Hematopoietic multipotent progenitor cell treated with erythropoietin and hydrocortisone succinate and interleukin-3 and kit ligand, for 17 days (in vitro differentiated cells): ENCODE data around the gene ALLC.

Source experiments
- DNase-seq: peaks from one replicate; pipeline ENCODE4 v3.0.0-alpha.2; 2015; ENCODE audit warnings: low spot score

ALLC gene

DNA sequence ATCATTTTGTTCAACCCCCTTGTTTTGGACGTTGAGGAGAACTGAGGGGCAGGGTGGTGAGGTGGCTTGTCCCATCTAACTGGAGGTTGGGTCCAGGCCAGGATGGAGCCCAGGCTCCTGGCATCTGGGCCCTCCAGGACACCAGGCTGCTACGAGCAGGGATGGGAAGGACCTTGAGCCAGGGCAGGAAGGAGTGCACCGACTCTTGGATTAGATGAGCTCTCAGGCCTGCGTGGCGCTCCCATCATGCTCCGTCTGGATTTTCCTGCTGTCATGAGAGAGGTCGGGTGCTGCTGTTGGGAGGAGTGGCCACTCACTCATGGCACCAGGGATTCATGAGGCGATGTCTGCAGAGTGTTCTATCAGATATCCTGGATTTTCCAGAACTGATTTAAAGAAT is 18.3 kb upstream of the ALLC start:
- DNase-seq: no peak

DNA sequence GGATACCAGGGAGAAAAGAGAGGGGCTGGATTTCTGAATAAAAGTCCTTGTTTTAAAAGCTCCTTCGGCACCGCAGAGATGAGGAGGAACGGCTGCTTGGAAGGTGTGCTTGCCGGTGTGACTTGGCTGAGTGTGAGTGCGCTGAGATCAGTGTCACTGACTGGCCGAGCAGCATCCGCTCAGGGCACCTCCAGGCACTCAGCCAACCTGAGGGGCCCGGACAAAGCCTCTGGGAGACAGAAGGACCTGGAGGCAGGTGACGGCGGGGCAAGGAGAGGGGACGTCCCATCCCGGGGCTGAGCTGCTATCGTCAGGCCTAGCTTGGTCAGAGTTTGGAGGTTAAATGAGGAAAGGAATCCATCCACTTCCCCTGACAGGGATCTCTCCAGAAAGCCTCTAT is 16.8 kb upstream of the ALLC start:
- DNase-seq: no peak

DNA sequence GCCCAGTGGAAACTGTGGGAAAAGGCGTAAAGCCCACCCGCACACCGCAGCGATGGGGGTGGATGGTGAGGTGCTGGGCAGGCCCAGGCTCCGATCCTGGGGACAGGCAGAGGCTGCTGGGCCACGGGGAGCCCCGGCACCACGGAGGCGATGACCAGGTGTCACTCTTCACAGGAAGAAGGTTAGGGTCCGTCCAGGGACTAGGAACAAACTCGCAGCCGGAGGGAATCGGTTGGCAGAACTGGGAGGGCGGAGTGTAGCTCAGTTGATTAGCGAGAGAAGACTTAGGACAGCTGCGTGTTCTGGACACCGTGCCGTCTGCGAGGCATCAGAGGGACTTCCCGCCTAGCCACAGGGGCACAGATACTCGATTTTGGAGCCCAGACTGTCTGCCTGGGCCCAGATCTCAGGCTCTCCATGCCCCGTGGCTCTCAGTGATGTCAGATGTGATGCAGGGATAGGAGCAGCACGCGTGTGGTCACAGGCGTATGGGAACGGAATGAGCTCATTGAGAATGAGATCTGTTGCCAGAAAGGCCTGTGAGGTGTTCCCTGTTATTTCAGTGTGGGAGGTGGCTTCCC is 16.1 kb upstream of the ALLC start:
- no peak for DNase-seq

DNA sequence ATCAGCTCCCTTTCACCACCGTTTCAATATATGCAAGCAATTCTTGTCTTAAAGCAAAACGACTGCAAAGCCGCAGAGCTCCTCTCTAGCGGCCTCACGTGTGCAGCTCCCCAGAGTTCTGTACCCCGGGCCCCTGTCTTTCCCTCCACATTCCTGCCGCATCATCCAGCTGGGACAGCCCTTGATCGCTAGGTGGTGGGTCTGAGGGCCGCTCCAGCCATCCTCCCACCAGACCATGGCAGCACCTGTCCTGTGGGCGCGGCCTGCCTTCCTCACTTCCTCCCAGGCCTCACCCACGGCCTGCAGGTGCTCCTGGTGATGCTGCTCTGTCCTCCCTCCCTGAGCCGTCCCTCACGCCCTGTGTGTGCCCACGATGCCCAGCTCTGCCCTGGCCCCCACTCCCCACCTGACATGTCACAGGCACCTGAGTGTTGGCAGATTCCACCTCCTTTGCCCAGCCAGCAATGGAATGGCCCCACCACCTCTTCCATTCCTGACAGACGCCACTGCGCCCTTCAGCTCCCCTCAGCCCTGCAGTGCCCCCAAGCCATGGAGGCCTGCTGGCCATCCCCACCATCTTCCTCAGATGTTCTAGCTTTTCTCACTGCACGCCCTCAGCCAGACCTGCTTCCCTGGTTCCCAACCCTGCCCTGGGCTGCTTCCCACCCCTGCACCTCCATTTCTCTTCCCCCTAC is 15.3 kb upstream of the ALLC start:
- DNase-seq: no peak

DNA sequence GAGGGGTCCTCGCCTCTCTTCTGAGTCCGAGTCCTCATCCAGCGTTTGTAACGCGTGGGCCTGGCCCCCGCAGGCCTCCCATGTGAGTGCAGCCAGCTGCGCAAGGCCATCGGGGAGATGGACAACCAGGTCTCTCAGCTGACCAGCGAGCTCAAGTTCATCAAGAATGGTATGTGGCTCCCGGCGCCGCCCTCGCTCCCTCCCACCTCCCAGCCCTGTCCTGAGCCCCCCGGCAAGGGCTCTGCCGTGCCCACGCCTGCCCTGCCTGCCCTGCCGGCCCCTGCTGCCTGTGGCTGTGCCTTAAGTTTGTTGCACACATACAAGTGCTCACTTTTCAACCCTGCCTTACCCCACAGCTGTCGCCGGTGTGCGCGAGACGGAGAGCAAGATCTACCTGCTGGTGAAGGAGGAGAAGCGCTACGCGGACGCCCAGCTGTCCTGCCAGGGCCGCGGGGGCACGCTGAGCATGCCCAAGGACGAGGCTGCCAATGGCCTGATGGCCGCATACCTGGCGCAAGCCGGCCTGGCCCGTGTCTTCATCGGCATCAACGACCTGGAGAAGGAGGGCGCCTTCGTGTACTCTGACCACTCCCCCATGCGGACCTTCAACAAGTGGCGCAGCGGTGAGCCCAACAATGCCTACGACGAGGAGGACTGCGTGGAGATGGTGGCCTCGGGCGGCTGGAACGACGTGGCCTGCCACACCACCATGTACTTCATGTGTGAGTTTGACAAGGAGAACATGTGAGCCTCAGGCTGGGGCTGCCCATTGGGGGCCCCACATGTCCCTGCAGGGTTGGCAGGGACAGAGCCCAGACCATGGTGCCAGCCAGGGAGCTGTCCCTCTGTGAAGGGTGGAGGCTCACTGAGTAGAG is 14.4 kb upstream of the ALLC start:
- no peak for DNase-seq

DNA sequence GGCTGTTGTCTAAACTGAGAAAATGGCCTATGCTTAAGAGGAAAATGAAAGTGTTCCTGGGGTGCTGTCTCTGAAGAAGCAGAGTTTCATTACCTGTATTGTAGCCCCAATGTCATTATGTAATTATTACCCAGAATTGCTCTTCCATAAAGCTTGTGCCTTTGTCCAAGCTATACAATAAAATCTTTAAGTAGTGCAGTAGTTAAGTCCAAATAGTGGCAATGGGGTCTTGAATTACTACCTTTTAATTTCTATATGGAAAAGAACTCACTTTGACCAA is 13.8 kb upstream of the ALLC start:
- DNase-seq: no peak

DNA sequence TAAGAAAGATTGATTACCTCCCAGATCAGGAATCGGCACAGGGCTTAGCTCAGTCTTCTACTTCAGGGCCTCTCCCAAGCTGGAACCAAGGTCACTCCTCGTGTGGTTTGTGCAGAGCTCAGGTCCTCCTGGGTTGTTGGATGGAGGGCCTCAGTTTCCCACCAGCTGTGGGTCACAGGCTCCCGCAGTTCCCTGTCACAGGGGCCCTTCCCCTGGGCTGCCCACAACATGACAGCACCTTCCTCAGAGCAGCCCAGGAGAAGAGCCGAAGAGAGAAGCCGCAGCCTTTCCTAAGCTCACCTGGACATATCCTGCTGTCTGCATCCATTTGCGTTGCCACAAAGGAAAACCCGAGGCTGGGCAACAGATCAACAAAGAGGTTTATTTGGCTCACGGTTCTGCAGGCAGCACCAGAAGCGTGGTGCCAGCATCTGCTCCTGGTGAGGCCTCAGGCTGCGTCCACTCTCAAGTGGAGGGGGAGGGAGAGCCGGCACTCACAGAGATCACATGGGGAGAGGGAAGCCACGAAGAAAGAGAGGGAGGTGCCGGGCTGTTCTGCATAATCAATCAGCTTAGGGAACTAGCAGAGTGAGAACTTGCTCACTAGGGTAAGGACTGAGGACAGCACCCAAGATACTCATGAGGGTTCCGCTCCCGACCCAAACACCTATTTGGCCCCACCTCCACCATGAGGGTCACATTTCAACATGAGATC is 13.0 kb upstream of the ALLC start:
- DNase-seq: no peak

DNA sequence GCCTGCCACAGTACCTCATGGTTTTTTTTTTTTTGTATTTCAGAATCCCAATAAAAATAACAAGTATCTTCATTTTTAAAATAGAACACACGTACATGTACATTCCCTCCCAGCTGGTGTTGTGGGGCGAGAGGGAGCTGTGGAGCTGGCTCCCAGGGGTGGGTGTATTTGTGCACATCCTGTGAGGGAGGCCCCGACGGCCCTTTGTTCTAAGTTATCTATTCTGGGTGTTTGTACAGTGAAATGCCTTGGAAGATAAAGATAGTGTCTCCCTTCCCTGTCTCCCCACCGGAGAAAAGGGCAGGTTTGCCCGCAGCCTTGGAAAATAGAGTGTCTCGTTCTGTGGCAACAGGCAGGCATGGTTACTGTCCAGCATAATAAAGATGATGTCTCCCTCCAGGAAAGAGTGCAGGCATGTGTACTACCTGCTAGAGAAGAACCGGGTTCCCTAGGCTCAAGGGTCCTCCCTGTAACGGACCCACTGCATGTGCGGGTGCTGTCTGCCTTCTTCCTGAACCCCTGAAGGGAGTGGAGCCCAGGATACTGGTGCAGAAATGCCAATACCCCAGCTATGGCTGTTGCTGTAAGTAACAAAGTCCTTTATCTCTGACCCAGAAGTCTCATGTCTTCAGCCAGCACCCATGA is 12.1 kb upstream of the ALLC start:
- DNase-seq: no peak

DNA sequence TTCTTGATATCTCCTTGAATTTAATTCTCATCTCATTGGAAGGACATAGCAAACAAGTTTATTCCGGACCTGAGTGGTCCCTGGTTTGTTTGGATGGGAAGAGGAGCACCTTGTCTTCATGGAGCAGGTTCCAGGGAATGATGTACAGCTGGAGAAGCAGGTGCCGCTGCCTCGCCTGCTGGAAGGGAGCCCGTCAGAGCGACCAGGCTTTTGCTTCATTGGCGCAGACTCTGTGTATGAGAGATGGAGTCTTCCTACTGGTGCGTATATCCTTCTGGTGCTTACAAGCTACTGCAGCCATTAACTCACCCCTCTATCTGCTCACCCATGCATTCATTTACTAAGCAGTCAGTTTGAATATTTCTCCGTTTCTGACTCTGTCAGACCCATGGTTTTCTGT is 11.6 kb upstream of the ALLC start:
- no peak for DNase-seq

DNA sequence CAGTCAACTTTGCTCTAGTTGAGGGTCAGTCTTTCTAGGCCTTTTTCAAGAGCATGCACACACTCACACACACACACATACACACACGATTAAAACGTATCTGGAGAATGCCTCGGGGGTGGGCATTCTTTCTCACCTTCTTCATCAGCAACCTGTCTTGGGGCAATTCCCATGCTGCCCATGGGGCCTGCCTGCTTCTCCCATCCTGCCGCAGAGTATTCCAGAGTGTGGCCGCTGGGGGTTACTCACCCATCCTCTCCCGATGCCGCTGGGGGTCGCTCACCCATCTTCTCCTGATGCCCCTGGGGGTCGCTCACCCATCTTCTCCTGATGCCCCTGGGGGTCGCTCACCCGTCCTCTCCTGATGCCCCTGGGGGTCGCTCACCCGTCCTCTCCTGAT is 10.8 kb upstream of the ALLC start:
- DNase-seq: no peak

DNA sequence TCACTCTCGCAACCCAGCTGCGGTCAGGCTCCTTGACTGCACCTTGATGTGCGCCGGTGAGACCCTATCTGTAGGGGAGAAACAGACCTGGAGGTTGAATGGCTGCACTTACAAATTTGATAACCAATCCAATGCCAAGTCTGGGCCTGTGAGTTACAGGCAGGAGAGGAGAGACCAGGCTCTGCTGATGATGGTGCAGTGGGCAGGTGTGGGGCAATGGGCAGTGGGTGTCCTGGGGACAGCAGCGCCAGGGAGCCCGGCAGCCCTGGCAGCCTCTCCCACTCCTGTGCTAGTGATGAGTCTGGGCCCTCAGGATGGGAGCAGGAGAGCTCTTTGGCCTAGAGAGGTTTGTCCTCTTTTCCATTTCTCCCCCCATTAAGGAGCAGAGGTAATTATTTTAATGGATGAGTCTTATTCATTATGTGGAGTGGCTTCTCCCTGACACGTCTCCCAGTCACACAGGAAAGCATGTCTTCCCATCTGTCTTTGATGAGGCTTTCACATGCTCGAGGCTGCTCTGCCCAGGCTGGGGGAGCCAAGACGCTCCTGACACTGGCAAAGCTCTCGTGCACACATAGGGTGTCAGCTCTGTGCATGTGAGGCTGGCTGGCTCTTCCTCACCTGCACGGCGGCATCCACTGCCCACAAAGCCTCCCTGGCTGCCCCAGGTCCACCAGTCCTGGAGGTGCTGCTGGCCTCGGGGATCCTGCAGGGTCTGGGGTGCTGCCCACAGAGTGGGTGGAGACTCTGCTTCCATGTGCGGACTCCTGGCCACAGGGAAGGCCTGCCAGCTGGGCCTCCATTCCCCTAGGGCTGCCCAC is 10.0 kb upstream of the ALLC start:
- no peak for DNase-seq

DNA sequence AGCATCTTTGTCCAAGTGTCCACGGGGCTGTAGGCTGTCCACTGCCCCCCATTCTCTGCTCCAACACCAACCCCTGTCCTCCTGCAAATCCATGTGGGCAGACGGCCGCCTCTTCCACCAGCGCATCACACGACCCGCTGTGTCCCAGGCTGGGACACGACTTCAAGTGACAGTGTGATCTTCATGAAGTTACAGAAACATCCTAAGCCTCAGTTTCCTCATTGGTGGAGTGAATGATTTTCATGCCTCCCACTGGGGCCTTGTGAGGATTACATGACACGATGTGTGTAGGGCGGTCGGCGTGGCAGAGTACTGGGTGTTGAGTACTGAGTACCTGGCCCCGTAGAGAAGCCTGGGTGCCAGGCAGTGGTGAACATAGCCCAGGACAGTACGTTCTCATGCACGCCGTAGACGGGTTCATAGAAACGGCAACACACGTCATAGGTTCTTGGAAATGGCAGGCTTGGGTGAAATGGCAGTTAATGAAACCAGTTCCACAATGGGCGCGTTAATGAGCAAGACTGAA is 9.3 kb upstream of the ALLC start:
- DNase-seq: no peak

DNA sequence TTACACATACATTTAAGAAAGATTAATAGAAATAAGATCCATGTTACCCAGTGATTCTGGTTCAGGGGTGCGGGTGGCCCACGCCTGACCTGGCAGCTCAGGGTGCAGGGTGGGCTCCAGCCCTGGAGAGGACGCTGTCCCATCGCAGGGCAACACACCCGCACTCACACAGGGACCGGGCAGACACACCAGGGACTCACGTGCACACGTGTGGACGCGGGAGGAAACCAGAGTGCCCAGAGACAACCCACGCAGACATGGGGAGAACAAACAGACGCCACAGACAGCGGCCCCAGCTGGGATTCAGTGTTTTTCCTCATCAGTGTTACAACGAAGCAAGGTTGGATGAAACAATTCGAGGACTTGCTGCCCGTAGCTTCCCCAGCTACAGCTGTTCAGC is 8.4 kb upstream of the ALLC start:
- no peak for DNase-seq

DNA sequence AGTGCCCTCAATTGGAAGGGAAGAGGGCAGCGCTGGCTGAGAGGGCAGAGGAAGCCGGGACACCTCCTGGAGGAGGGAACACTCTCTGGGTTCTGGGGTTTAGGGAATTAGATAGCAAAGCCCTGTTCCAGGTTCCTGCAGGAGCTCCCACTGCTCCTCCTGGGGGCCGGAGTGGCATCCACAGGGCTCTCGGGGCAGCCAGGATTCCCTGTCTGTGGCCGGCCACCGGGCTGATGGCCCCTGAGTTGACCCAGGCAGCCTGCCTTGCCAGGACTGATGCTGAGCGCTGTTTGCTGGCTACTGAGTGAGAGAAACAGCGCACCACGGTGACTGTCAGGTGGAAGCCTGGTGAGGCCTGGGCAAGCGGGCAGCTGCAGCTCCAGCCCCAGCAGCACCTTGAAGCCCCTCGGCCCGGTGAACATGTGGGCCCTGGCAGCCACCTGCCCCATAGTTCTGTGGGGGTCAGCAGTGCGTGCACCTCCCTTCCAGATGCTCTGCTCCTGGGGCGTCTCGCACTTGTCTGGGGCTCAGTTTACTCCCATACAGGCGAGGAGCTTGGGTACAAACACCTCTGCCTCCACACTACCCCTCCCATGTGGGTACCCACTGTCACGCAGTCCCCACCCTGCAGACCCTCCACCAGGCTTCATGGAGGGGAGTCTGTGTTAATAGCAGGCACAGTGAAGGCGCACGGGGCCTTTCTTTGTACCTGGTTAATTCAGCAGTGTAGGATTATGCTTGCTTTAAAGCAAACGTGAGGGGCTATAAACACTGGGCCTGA is 7.7 kb upstream of the ALLC start:
- DNase-seq: no peak

DNA sequence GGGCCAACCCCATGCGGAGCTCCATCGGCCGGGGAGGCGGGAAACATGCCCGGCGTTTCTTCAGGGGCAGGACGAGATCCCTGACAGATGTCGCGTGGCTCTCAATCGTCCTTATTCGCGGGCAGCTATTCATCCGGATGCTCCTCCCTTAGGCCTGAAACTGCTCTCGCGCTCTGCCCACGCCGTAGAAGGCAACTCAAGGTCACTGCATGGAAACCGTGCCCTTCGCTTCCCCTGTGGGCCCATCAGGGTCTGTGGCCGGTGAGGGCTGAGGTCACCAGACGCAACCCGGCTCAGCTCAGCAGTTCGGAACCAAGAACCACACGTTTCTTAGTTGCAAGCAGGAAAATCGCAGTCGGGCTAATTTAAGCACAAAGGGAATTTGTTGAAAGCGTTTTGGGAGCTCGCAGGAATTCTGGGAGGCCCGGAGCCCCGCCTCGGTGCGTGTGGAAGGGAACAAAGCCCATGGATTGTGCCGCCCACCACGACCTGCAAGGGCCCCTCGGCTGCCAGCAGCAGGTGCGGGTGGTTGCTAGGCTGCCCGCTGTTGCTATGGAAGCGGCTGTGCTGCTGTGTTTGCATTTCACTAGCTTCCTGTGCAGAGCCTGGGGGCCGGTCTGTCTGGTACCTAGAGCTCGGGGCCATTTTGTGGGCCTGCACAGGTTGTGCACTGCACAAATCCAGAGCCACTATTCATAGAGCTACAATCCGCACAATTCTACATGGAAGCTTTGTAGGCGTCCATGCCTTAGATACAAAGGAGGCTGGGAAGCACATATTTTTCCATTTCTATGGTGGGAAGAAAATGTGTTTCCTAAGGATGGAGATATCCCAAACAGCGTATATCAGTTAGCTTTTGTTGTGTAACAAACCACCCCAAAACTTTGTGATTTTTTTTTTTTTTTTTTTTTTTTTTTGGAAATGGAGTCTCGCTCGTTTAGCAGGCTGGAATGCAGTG is 6.0 kb upstream of the ALLC start:
- DNase-seq: no peak

DNA sequence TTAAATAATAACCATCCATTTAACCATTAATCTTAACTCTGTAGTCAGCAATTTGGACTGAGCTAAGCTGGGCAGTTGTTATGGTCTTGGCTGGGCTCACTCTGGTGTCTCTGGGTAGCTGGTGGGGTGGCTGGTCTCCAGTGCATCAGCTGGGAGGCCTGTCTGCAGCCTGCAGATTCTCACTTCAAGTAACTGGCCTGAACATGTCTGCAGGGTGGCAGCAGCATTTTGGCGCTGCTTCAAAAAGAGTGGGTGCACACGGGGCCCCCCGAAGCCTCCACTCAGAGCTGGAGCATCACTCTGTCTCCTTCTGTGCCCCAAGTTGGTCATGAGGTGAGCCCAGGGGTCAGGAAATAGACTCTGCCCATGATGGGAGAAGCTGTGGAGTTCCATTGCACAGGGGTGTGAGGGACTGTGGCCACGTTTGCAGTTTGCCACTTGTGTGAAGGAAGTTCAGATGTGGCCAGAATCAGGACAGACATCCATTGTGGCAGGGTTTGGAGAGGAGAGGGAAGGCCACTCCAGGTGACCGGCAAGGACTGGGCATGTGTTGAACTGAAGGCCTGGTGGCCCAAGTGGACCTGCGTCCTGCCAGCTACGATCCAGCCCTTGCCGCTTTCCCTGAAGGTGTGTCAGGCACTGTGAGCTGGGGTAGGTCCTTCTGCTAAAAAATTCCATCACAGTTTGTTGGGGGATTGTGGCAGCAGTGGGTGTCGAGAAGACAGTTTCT is 4.9 kb upstream of the ALLC start:
- no peak for DNase-seq

DNA sequence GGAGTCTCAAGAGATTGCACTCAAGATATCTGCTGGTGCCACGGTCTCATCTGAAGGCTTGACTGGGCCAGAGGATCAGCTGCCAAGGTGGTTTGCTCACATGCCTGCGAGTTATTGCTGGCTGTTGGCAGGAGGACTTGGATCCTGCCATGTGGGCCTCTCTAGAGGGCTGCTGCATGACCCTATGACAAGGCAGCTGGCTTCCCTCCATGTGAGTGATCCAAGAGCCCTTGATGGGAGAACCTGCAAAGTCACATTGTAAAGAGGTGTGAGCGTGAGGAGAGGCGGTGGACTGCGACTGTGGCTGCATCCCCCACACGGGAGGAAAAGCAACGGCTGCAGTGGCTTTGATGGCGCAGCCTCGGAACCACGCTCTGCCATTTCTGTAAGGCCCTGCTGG is 4.0 kb upstream of the ALLC start:
- DNase-seq: no peak

DNA sequence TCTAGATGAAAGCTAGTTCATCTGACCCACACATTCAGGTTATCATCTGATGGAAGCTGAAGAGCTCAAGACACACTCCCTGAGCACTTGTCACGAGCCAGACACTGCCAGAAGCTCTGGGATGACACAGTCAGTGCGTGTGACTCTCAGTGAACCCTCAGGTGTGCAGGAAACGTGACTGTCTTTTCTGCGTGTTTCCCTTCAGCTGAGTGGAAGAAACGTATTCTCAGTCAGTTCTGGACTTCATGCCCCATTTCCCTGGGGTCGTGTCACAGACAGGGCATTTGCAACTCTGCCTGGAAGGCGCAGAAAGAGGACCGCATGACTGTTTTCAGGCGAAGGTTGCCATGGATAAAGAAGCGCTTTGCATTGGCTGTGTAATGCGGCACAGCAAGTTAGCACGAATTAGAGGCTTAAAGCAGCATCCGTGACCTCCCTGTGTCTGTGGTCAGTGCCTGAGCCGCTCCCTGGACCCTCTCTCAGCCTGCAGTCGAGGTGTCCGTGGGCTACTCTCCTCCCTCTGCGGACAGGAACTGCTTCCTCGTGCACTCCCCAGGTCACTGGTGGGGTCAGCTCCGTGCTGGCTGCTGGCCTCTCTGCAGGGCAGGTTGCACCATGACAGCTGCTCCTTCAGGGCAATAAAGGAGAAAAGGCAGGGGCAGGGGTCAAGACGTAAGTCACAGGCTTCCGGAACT is 3.3 kb upstream of the ALLC start:
- no peak for DNase-seq
